ENCODE data around the gene NAP1L4. TPM values are rescaled to one million over a fixed set of nuclear protein-coding genes. Genes with fewer than 3 reads are reported as not detected.
"Not testable (repeated sequence)": the region's sequence is repeated elsewhere in the genome, so short reads cannot be mapped to it uniquely, and the experiment has no call there.

NAP1L4 gene
- total RNA-seq, 6 experiments from 2014 or later = 37.6 to 76.0 (median 56.9) TPM

- ATAC-seq (no peak), DNase-seq (no peak)
- no peak overlapping the region for H3K27ac ChIP-seq
- 62% methylated on average over 12 of the region's 78 CpGs for WGBS (ENCODE audit: insufficient coverage, low coverage, low lambda C conversion rate, missing lambda C conversion rate)
- no peaks in the 10 kb centered on the region for H3K27me3 ChIP-seq
- H3K36me3 ChIP-seq = no peaks in the 10 kb centered on the region
- TF ChIP-seq CTCF (IDR thresholded peaks at IDR 0.05) = no peak
- no peak for TF ChIP-seq POLR2A (IDR thresholded peaks at IDR 0.05)
- H3K4me3 ChIP-seq = no peak overlapping the region
- intact Hi-C loops (cut with DNase I) = no loop called here
- peaks cover 0 to 6% (median 2%) of the 10 kb centered on the region in 4 donors for H3K4me1 ChIP-seq
- H3K9me3 ChIP-seq = no peaks in the 10 kb centered on the region
Observed at GRCh38 chr11:2909133-2909902, 82.8 kb downstream of the NAP1L4 start.

- TF ChIP-seq POLR2A (IDR thresholded peaks at IDR 0.05) (no peak), CTCF (IDR thresholded peaks at IDR 0.05) (no peak)
Observed at GRCh38 chr11:2908130-2908529, 84.0 kb downstream of the NAP1L4 start.

GRCh38 chr11:2905299-2905698 is 86.8 kb downstream of the NAP1L4 start:
- H3K9me3 ChIP-seq; intact Hi-C loops (cut with DNase I); DNase-seq; ATAC-seq; H3K4me3 ChIP-seq; H3K27me3 ChIP-seq; H3K27ac ChIP-seq; H3K36me3 ChIP-seq: not testable (repeated sequence)
- whole genome bisulfite sequencing (ENCODE audit: insufficient coverage, low coverage, low lambda C conversion rate, missing lambda C conversion rate) = 97% methylated on average over 7 of the region's 7 CpGs
- H3K4me1 ChIP-seq = peaks cover 0 to 18% (median 8%) of the 10 kb centered on the region in 4 donors

More at GRCh38 chr11:2908130-2908529, 84.0 kb downstream of the NAP1L4 start:
- 90% methylated on average over 3 of the region's 14 CpGs for WGBS (ENCODE audit: insufficient coverage, low coverage, low lambda C conversion rate, missing lambda C conversion rate)
- no peaks in the 10 kb centered on the region for H3K36me3 ChIP-seq
- peaks cover 0 to 11% (median 5%) of the 10 kb centered on the region in 4 donors for H3K4me1 ChIP-seq
- H3K27me3 ChIP-seq = no peaks in the 10 kb centered on the region
- no peak overlapping the region for H3K27ac ChIP-seq
- ATAC-seq = no peak
- intact Hi-C loops (cut with DNase I) = no loop called here
- no peaks in the 10 kb centered on the region for H3K9me3 ChIP-seq
- H3K4me3 ChIP-seq = no peak overlapping the region
- no peak for DNase-seq

DNA sequence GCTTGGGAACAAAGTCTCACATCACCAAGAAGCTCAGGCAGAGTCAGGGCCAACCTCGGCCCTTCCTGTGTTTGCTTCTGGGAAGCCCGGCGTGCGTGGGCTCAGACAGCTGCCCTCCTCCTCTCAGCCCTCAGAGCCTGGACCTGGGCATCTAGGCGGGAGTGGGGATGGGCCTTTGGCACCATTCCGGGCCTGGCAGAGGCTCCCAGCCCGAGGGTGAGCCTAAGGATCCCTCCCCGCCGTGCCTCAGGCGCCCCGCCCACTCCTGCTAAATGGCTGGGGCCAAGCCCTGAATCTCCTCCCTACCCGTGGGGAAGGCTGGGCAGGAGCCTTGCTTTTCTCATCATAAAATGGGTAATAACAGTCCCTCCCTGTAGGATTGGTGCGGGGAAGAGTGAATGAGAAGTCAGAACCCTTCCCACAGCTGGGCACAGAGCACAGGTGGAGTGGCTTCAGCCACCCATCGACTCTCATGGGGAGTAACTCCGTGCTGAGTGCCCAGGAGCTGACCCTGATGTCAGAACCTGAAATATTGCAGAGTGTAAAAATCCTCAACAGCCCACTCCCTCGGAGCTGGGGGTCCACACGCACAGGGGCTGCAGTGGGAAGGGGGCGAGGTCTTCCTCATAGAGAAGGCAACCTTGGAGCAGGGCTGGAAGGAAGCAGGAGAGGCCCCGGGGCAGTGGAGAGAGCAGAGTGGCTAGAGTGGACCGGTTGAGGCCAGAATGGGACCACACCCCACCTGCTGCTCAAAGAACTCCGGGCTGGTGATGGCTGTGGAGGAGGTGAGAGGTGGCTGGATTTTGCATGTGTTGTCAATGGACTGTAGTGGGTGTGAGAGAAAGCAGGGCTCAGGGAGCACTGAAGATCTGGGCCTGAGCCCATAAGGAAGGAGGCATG is 87.7 kb downstream of the NAP1L4 start:
- H3K9me3 ChIP-seq = no peaks in the 10 kb centered on the region
- peaks cover 0 to 18% (median 8%) of the 10 kb centered on the region in 4 donors for H3K4me1 ChIP-seq
- no peaks in the 10 kb centered on the region for H3K36me3 ChIP-seq
- TF ChIP-seq POLR2A (IDR thresholded peaks at IDR 0.05) = no peak
- TF ChIP-seq CTCF (IDR thresholded peaks at IDR 0.05) = no peak
- no peak overlapping the region for H3K27ac ChIP-seq
- ATAC-seq (peak in 1 of 4 donors; percentile 9), DNase-seq (peak in 1 of 3 donors; percentile 65)
- peak overlapping the region; percentile 65 to 71 (median 68) for H3K4me3 ChIP-seq
- 63% methylated on average over 3 of the region's 21 CpGs for WGBS (ENCODE audit: insufficient coverage, low coverage, low lambda C conversion rate, missing lambda C conversion rate)
- no peaks in the 10 kb centered on the region for H3K27me3 ChIP-seq
- intact Hi-C loops (cut with DNase I) = no loop called here

- peak overlapping the region; percentile 65 to 71 (median 68) for H3K4me3 ChIP-seq
- DNase-seq = no peak
- WGBS (ENCODE audit: insufficient coverage, low coverage, low lambda C conversion rate, missing lambda C conversion rate) = 75% methylated on average over 5 of the region's 7 CpGs
- H3K27me3 ChIP-seq = no peaks in the 10 kb centered on the region
- peak overlapping the region; percentile 36 to 90 (median 90) for H3K27ac ChIP-seq
- intact Hi-C loops (cut with DNase I) = no loop called here
- peak; percentile 1 to 5 (median 3) for ATAC-seq
- no peaks in the 10 kb centered on the region for H3K9me3 ChIP-seq
- TF ChIP-seq CTCF (IDR thresholded peaks at IDR 0.05) = peak in 1 of 4 donors; percentile 7
- TF ChIP-seq POLR2A (IDR thresholded peaks at IDR 0.05) = no peak
- no peaks in the 10 kb centered on the region for H3K36me3 ChIP-seq
- H3K4me1 ChIP-seq = peaks cover 0 to 18% (median 8%) of the 10 kb centered on the region in 4 donors
Observed at GRCh38 chr11:2903672-2904011, 88.5 kb downstream of the NAP1L4 start.

Data from right lobe of liver (tissue), 6 donors.